OCI-LY3 (cell line): Measurements from ENCODE around the gene ZNF841.

Source experiments
- EZH2phosphoT487 ChIP-seq: fragments of 200-600 bp; shearing (Covaris generic); IDR thresholded peaks from 2 replicates; pipeline ENCODE4 v1.6.1; 2018; ENCODE audit warnings: antibody characterized with exemption, mixed run types, low read depth
- TF ChIP-seq, protein P1 (sequence below): fragments of 200-600, 300-600 bp; sonication (generic); IDR thresholded peaks from 2 replicates; pipeline ENCODE4 v1.5.1; 2014; ENCODE audit warnings: antibody characterized with exemption, low read length, low read depth

DNA sequence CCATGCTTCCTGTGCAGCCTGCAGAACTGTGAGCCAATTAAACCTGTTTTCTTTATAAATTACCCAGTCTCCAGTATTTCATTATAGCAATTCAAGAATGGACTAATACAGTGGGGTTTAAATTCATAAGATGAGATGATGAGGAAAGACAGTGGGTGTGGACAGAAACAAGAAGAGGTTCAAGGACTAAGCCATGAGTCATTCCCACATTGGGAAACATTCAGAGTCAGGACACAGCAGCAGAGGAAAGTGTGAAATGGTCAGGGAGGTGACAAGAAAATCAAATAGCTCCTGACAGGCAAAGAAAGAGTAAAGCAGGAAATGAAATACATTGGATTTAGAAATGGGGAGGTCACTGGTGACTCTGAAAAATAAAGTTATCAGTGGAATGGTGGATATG, 9.1 kb downstream of the ZNF841 start:
- TF ChIP-seq, protein P1, sequence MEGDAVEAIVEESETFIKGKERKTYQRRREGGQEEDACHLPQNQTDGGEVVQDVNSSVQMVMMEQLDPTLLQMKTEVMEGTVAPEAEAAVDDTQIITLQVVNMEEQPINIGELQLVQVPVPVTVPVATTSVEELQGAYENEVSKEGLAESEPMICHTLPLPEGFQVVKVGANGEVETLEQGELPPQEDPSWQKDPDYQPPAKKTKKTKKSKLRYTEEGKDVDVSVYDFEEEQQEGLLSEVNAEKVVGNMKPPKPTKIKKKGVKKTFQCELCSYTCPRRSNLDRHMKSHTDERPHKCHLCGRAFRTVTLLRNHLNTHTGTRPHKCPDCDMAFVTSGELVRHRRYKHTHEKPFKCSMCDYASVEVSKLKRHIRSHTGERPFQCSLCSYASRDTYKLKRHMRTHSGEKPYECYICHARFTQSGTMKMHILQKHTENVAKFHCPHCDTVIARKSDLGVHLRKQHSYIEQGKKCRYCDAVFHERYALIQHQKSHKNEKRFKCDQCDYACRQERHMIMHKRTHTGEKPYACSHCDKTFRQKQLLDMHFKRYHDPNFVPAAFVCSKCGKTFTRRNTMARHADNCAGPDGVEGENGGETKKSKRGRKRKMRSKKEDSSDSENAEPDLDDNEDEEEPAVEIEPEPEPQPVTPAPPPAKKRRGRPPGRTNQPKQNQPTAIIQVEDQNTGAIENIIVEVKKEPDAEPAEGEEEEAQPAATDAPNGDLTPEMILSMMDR, result no peak
- no peak for TF ChIP-seq EZH2phosphoT487
